WTC11 (cell line): ENCODE measurements around the gene AMMECR1. TPM values are rescaled to one million over a fixed set of nuclear protein-coding genes. Genes with fewer than 3 reads are reported as not detected.

ENCODE experiments used
- ATAC-seq: fragments of 200-7000 bp; cut with Tn5 transposase; 2 replicates; pipeline ENCODE4 v1.10.0; 2021; ENCODE audit warnings: mild to moderate bottlenecking, moderate library complexity
- CTCF ChIA-PET: fragments of 300-600 bp; sonication (Branson Sonifier 250); formaldehyde crosslinking; loops from one replicate; lab custom pipeline; 2021; ENCODE audit warnings: antibody characterized with exemption; lab: Charles Lee
- POLR2A ChIA-PET: fragments of 350-600 bp; sonication (Branson Sonifier 250); formaldehyde crosslinking; loops from one replicate; lab custom pipeline; 2021; ENCODE audit warnings: antibody characterized with exemption; lab: Charles Lee
- DNase-seq: peaks from one replicate; pipeline ENCODE4 v3.0.0; 2021; ENCODE audit warnings: low spot score
- H3K27ac Mint-ChIP-seq: 2 replicates; pipeline ENCODE4 v1.8.0; 2021; ENCODE audit warnings: mixed read lengths
- H3K27me3 Mint-ChIP-seq: 2 replicates; pipeline ENCODE4 v1.8.0; 2021; ENCODE audit warnings: low read depth, mild to moderate bottlenecking, moderate library complexity, mixed read lengths
- H3K36me3 Mint-ChIP-seq: 2 replicates; pipeline ENCODE4 v1.8.0; 2021; ENCODE audit warnings: mixed read lengths
- H3K4me1 Mint-ChIP-seq: 2 replicates; pipeline ENCODE4 v1.8.0; 2022; ENCODE audit warnings: mixed read lengths
- H3K4me3 Mint-ChIP-seq: 2 replicates; pipeline ENCODE4 v1.8.0; 2021; ENCODE audit warnings: mild to moderate bottlenecking, moderate library complexity, mixed read lengths
- H3K9me3 Mint-ChIP-seq: 2 replicates; pipeline ENCODE4 v1.8.0; 2021; ENCODE audit warnings: mixed read lengths
- CBFB ChIP-seq: sonication (generic); formaldehyde crosslinking; IDR thresholded peaks from 2 replicates; pipeline ENCODE4 v1.8.1; 2022; ENCODE audit warnings: mild to moderate bottlenecking, low read depth, missing genetic modification reagents
- ELF4 ChIP-seq: sonication (generic); formaldehyde crosslinking; IDR thresholded peaks from 2 replicates; pipeline ENCODE4 v1.8.1; 2022; ENCODE audit warnings: low read depth, mild to moderate bottlenecking, moderate library complexity, missing genetic modification reagents
- JUN ChIP-seq: sonication (generic); formaldehyde crosslinking; IDR thresholded peaks from 2 replicates; pipeline ENCODE4 v1.8.0; 2023; ENCODE audit warnings: mild to moderate bottlenecking, missing genetic modification reagents
- NFYB ChIP-seq: sonication (generic); formaldehyde crosslinking; conservative IDR thresholded peaks from 2 replicates; pipeline ENCODE4 v1.8.0; 2022; ENCODE audit warnings: low read depth, missing genetic modification reagents
- OVOL2 ChIP-seq: fragments of 250-450 bp; sonication (Bioruptor Pico); IDR thresholded peaks from 2 replicates; pipeline ENCODE4 v1.9.0; 2021; ENCODE audit warnings: mild to moderate bottlenecking, borderline replicate concordance
- SOX15 ChIP-seq: fragments of 250-450 bp; sonication (Bioruptor Pico); IDR thresholded peaks from 2 replicates; pipeline ENCODE4 v1.9.0; 2021; ENCODE audit warnings: mild to moderate bottlenecking
- SP1 ChIP-seq: sonication (generic); formaldehyde crosslinking; conservative IDR thresholded peaks from 2 replicates; pipeline ENCODE4 v1.8.1; 2022; ENCODE audit warnings: missing genetic modification reagents
- TCF7 ChIP-seq: sonication (generic); formaldehyde crosslinking; IDR thresholded peaks from 2 replicates; pipeline ENCODE4 v1.8.0; 2022; ENCODE audit warnings: mild to moderate bottlenecking, low read depth, missing genetic modification reagents, moderate library complexity
- TEAD1 ChIP-seq: sonication (generic); formaldehyde crosslinking; IDR thresholded peaks from 2 replicates; pipeline ENCODE4 v1.8.0; 2022; ENCODE audit warnings: mild to moderate bottlenecking, missing genetic modification reagents
- TEAD4 ChIP-seq: sonication (generic); formaldehyde crosslinking; IDR thresholded peaks from 2 replicates; pipeline ENCODE4 v1.8.0; 2022; ENCODE audit warnings: mild to moderate bottlenecking, missing genetic modification reagents
- TP53 ChIP-seq: sonication (generic); formaldehyde crosslinking; IDR thresholded peaks from 2 replicates; pipeline ENCODE4 v1.8.1; 2023; ENCODE audit warnings: mild to moderate bottlenecking, missing genetic modification reagents
- ZNF317 ChIP-seq: sonication (generic); formaldehyde crosslinking; IDR thresholded peaks from 2 replicates; pipeline ENCODE4 v1.8.1; 2023; ENCODE audit warnings: low read depth, mild to moderate bottlenecking, moderate library complexity, missing genetic modification reagents, borderline replicate concordance
- ZNF416 ChIP-seq: fragments of 250-450 bp; sonication (Bioruptor Pico); IDR thresholded peaks from 2 replicates; pipeline ENCODE4 v1.9.0; 2021; ENCODE audit warnings: mild to moderate bottlenecking, inconsistent platforms
- ZNF671 ChIP-seq: fragments of 250-450 bp; sonication (Bioruptor Pico); IDR thresholded peaks from 2 replicates; pipeline ENCODE4 v1.8.0; 2021; ENCODE audit warnings: mild to moderate bottlenecking
- total RNA-seq: library from RNA; stranded (reverse); gene quantifications from 3 replicates; pipeline ENCODE4 v1.2.3, GENCODE V29; 2021
- TF ChIP-seq, protein P1 (sequence below): sonication (generic); formaldehyde crosslinking; conservative IDR thresholded peaks from 2 replicates; pipeline ENCODE4 v1.8.1; 2022; ENCODE audit warnings: mild to moderate bottlenecking, missing genetic modification reagents
- TF ChIP-seq, protein P2 (sequence below): sonication (generic); formaldehyde crosslinking; IDR thresholded peaks from 2 replicates; pipeline ENCODE4 v1.8.1; 2023; ENCODE audit warnings: mild to moderate bottlenecking, missing genetic modification reagents
- TF ChIP-seq, protein P3 (sequence below): fragments of 200-600 bp; IDR thresholded peaks from 2 replicates; pipeline ENCODE4 v1.8.0; 2022; ENCODE audit warnings: antibody characterized with exemption
- TF ChIP-seq, protein P4 (sequence below): fragments of 250-450 bp; sonication (Bioruptor Pico); conservative IDR thresholded peaks from 2 replicates; pipeline ENCODE4 v1.9.0; 2021; ENCODE audit warnings: mild to moderate bottlenecking
- TF ChIP-seq, protein P5 (sequence below): sonication (generic); formaldehyde crosslinking; IDR thresholded peaks from 2 replicates; pipeline ENCODE4 v1.8.0; 2023; ENCODE audit warnings: missing genetic modification reagents, mild to moderate bottlenecking, borderline replicate concordance

The AMMECR1 gene
- total RNA-seq, 1 experiment from 2014 or later: 18.1 TPM

DNA sequence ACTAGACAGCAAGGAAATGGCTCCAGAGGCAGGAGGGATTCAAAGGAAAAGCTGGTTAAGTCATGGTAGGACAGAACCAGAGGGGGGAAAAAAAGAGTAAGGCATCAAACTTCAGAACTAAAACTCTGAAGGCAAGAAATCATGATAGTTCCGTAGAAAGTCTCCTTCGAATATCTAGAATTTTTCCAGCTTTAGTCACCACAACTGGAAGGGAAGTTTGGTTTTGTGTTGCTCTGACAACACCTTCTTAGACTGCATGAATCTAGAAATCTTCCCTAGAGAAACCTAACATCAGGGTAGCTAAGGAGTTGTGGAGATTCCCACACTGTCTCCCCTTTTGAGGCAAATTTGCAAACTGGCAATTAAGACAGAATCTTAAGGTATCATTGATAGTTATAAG is 33.7 kb downstream of the AMMECR1 start (continued):
- no peak for TF ChIP-seq ZNF317 (CRISPR knock-in tag)
- TF ChIP-seq, protein P1, sequence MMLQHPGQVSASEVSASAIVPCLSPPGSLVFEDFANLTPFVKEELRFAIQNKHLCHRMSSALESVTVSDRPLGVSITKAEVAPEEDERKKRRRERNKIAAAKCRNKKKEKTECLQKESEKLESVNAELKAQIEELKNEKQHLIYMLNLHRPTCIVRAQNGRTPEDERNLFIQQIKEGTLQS (CRISPR knock-in tag): no peak
- TF ChIP-seq JUN (CRISPR knock-in tag): no peak

DNA sequence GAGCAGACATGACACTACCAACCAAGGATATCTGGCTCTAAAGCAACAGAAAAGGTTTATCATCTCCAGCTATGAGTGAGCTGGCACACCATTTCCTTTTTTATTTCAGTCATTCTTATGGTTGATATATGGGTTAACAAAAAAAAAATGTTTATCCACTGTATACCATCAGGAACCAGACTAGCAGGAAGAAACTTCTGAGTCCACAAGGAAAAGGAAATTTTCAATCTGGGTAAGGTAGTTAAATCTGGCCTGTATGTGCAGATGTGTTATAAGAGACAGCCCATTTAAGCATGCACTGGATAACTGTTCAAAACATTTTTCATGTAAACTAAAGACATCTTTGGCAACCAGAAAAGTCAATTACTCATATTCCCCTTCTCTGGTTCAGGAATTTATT is 35.0 kb downstream of the AMMECR1 start:
- Mint-ChIP-seq H3K9me3 (no peaks in the 10 kb centered on the region), H3K27ac (no peak overlapping the region), H3K4me3 (no peak overlapping the region), H3K36me3 (no peaks in the 10 kb centered on the region), H3K4me1 (peaks cover 12% of the 10 kb centered on the region), H3K27me3 (no peaks in the 10 kb centered on the region)
- ChIA-PET CTCF (no interaction called here), POLR2A (no interaction called here)
- DNase-seq (no peak), ATAC-seq (no peak)
- TF ChIP-seq, protein P2, sequence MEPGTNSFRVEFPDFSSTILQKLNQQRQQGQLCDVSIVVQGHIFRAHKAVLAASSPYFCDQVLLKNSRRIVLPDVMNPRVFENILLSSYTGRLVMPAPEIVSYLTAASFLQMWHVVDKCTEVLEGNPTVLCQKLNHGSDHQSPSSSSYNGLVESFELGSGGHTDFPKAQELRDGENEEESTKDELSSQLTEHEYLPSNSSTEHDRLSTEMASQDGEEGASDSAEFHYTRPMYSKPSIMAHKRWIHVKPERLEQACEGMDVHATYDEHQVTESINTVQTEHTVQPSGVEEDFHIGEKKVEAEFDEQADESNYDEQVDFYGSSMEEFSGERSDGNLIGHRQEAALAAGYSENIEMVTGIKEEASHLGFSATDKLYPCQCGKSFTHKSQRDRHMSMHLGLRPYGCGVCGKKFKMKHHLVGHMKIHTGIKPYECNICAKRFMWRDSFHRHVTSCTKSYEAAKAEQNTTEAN: no peak

DNA sequence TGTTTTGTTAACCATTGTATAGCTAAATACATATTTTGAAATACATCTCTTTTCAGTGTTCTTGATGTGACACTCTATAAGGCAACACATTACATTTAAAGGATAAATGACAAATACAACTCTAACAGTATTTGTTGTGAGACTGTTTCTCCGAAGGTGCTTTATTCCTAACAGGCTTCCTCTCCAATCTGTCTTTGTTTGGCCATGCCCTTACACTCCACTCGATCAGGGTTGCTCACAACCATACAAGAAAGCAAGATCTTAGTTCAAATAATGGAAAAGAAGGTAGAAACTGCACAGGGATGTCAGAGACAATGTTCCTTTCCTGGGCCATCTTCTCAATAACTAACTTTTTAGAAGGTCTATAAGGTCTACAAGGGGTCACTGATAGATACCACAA is 36.5 kb downstream of the AMMECR1 start:
- Mint-ChIP-seq H3K4me3 (no peak overlapping the region), H3K27ac (no peak overlapping the region; the same call in 1 of the 2 replicates), H3K36me3 (no peaks in the 10 kb centered on the region), H3K27me3 (no peaks in the 10 kb centered on the region), H3K9me3 (no peaks in the 10 kb centered on the region)
- TF ChIP-seq, protein P3, sequence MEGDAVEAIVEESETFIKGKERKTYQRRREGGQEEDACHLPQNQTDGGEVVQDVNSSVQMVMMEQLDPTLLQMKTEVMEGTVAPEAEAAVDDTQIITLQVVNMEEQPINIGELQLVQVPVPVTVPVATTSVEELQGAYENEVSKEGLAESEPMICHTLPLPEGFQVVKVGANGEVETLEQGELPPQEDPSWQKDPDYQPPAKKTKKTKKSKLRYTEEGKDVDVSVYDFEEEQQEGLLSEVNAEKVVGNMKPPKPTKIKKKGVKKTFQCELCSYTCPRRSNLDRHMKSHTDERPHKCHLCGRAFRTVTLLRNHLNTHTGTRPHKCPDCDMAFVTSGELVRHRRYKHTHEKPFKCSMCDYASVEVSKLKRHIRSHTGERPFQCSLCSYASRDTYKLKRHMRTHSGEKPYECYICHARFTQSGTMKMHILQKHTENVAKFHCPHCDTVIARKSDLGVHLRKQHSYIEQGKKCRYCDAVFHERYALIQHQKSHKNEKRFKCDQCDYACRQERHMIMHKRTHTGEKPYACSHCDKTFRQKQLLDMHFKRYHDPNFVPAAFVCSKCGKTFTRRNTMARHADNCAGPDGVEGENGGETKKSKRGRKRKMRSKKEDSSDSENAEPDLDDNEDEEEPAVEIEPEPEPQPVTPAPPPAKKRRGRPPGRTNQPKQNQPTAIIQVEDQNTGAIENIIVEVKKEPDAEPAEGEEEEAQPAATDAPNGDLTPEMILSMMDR: no peak
- TF ChIP-seq, all 79 proteins: peak for 0
- H3K4me1 Mint-ChIP-seq: peaks cover 15% of the 10 kb centered on the region
- ChIA-PET CTCF (no interaction called here), POLR2A (no interaction called here)
- DNase-seq (no peak), ATAC-seq (no peak)

DNA sequence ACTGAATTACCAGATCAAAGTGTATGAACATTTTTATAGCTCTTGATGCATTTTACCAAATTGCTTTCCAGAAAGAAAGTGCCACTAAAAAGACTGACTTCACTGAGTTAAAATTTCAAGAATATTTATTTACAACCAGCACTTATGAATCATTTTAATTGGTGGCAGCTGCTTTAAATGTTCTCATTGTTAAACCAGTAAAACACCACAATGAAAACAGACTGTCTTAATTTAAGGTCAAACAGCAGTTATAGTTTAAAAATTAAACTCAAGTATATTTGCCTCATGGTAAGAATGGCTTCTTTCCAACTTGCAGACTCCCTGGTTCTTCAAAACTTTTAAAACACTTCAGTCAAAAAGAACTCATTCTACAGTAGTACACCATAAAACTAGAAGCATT is 36.9 kb downstream of the AMMECR1 start:
- Mint-ChIP-seq H3K4me1 (peaks cover 15% of the 10 kb centered on the region), H3K27me3 (no peaks in the 10 kb centered on the region), H3K36me3 (0 out of 2 replicates have a peak, but pooled peaks cover under 1% of the 10 kb centered on the region), H3K4me3 (no peak overlapping the region), H3K27ac (no peak overlapping the region), H3K9me3 (no peaks in the 10 kb centered on the region)
- POLR2A ChIA-PET: no interaction called here
- no peak for DNase-seq
- CTCF ChIA-PET: no interaction called here
- no peak for ATAC-seq
- no peak for TF ChIP-seq CBFB (CRISPR knock-in tag)
- TF ChIP-seq ZNF671 (CRISPR knock-in tag): no peak
- no peak for TF ChIP-seq ELF4 (CRISPR knock-in tag)
- TF ChIP-seq NFYB (CRISPR knock-in tag): no peak
- TF ChIP-seq, protein P4, sequence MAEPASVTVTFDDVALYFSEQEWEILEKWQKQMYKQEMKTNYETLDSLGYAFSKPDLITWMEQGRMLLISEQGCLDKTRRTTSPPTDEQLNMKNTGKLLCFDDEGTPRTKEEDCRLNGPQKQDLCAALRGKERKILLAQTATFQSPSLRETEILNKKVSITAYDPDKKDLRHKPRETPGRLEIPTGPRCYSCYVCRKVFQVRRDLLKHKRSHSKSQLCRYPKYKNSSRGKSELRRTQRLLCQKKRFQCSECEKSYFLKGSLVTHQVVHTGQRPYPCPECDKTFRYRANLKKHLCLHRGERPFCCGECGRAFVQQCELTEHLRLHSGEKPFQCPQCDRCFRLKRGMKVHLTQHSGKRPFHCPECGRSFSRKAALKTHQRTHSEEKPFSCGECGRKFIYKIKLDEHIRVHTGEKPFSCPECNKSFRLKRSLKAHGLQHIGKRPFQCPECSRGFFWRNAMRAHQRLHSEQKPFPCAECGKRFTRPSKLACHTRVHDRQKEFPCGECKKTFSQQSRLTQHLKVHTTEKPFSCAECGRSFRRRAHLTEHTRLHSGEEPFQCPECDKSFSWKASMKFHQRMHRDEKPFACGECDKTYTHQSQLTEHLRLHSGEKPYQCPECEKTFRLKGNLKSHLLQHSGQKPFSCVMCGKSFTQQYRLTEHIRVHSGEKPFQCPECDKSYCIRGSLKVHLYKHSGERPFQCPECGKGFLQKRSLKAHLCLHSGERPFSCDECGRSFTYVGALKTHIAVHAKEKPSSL: no peak
- TF ChIP-seq TP53 (CRISPR knock-in tag): no peak

DNA sequence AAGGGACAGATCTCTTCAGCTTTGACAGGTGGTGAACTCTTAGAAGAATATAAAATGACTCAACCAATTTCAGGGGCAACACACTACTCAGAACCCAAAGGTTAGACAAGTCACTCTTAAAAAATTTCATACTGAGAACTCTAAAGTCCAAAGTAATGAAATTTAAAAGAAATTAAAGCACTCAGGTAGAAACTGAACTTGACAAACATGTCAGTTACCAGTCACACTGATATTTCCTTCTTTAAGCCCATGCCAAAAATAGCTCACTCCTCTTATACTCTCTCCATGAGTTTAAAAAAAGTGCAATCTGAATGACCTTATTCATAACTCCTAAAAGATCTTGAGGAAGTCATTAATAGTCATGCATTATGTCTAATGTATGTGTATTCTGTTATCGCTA is 40.3 kb downstream of the AMMECR1 start:
- 0 out of 2 replicates have a peak, but pooled peaks cover 3% of the 10 kb centered on the region for H3K36me3 Mint-ChIP-seq
- H3K4me1 Mint-ChIP-seq: peaks cover 29% of the 10 kb centered on the region
- POLR2A ChIA-PET: no interaction called here
- H3K27me3 Mint-ChIP-seq: no peaks in the 10 kb centered on the region
- no peaks in the 10 kb centered on the region for H3K9me3 Mint-ChIP-seq
- DNase-seq (no peak), ATAC-seq (no peak)
- H3K27ac Mint-ChIP-seq: no peak overlapping the region
- CTCF ChIA-PET: no interaction called here
- H3K4me3 Mint-ChIP-seq: no peak overlapping the region
- TF ChIP-seq OVOL2 (CRISPR knock-in tag): no peak
- TF ChIP-seq, protein P5, sequence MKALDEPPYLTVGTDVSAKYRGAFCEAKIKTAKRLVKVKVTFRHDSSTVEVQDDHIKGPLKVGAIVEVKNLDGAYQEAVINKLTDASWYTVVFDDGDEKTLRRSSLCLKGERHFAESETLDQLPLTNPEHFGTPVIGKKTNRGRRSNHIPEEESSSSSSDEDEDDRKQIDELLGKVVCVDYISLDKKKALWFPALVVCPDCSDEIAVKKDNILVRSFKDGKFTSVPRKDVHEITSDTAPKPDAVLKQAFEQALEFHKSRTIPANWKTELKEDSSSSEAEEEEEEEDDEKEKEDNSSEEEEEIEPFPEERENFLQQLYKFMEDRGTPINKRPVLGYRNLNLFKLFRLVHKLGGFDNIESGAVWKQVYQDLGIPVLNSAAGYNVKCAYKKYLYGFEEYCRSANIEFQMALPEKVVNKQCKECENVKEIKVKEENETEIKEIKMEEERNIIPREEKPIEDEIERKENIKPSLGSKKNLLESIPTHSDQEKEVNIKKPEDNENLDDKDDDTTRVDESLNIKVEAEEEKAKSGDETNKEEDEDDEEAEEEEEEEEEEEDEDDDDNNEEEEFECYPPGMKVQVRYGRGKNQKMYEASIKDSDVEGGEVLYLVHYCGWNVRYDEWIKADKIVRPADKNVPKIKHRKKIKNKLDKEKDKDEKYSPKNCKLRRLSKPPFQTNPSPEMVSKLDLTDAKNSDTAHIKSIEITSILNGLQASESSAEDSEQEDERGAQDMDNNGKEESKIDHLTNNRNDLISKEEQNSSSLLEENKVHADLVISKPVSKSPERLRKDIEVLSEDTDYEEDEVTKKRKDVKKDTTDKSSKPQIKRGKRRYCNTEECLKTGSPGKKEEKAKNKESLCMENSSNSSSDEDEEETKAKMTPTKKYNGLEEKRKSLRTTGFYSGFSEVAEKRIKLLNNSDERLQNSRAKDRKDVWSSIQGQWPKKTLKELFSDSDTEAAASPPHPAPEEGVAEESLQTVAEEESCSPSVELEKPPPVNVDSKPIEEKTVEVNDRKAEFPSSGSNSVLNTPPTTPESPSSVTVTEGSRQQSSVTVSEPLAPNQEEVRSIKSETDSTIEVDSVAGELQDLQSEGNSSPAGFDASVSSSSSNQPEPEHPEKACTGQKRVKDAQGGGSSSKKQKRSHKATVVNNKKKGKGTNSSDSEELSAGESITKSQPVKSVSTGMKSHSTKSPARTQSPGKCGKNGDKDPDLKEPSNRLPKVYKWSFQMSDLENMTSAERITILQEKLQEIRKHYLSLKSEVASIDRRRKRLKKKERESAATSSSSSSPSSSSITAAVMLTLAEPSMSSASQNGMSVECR: no peak
- no peak for TF ChIP-seq CBFB (CRISPR knock-in tag)
- TF ChIP-seq ZNF416 (CRISPR knock-in tag): no peak
- no peak for TF ChIP-seq SP1 (CRISPR knock-in tag)
- no peak for TF ChIP-seq TEAD4 (CRISPR knock-in tag)
- TF ChIP-seq TCF7: no peak
- no peak for TF ChIP-seq TEAD1
- TF ChIP-seq SOX15 (CRISPR knock-in tag): no peak
